CD4-positive, alpha-beta T cell treated with Interleukin-12 subunit alpha and Interleukin-12 subunit beta, for 1 hour (primary cell): ENCODE results near the gene NT5M.
"Not testable (repeated sequence)": the region's sequence is repeated elsewhere in the genome, so short reads cannot be mapped to it uniquely, and the experiment has no call there.

ENCODE experiments used
- DNase-seq: peaks from one replicate; pipeline ENCODE4 v3.0.0-alpha.2; 2020

The NT5M gene

DNA sequence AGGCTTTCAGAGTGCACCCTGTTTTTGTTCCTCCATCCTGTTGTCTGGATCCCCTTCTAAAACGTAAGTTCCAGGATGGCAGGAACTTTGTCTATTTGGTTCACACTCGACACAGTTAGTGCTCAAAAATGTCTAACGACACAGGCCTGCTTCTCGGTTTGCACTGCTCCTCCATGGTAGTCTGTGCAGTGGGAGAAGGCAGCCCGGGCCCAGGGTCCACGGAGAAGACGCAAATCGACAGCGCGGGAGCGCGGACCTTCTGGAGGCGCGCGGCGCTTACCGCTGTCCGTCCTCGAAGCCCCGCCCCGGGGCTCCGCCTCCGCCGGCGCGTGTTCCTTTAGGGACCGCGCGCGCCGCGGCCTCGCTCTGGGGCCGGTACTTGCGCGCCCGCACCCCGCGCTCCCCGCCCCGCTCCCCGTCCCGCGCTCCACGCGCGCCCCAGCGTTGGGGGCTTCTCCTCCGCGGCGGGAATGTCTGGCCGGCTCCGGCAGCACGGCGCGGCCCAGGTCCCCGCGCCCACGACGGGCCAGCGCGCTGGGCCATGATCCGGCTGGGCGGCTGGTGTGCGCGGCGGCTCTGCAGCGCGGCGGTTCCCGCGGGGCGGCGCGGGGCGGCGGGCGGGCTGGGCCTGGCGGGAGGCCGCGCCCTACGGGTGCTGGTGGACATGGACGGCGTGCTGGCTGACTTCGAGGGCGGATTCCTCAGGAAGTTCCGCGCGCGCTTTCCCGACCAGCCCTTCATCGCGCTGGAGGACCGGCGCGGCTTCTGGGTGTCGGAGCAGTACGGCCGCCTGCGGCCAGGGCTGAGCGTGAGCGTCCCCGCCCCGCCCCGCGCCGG, at the start of gene NT5M:
TSS of gene NT5M (plus strand) at position 364 of the 837 bp plus-strand sequence. CDS start at position 542, 178 bp downstream.
- peak; percentile 68 for DNase-seq

DNA sequence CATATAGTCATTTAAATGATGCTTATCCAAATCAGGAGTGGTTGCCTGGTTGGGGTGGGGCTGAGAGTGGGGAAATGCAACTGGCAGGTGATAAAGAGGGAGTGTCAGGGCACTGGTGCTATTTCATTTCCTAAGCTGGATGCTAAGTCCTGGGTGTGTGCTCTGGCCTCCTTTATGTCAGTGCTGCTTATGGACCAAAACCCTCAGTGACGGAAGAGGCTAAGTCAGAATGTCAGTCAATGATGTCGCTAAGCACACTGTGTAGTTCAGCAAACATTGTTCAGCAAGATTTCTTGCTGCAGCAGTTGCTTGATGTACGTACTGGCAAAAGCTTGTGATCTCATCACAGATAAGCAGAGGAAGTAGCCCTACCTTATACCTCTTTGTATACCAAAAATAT, 49.8 kb upstream of the NT5M start:
- DNase-seq, result no peak

DNA sequence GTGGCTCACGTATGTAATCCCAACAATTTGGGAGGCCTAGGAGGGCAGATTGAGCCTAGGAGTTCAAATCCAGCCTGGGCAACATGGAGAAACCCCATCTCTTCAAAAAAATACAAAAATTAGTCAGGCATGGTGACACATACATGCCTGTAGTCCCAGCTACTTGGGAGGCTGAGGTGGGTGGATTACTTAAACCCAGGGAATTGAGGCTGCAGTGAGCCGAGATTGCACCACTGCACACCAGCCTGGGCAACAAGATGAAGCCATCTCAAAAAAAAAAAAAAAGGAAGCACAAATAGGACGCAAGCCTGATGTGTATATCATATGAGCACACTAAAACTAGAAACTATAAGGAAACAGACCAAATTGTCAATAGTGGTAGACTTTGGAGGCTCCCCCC, 49.1 kb upstream of the NT5M start:
- no peak for DNase-seq

DNA sequence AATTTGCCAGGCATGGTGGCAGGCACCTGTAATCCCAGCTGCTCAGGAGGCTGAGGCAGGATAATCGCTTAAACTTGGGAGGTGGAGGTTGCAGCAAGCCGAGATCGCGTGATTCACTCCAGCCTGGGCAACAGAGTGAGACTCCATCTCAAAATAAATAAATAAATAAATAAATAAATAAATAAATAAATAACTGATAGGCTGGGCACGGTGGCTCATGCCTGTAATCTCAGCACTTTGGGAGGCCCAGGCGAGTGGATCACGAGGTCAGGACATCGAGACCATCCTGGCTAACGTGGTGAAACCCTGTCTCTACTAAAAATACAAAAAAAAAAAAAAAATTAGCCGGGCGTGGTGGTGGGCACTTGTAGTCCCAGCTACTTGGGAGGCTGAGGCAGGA, 47.5 kb upstream of the NT5M start:
- DNase-seq, result not testable (repeated sequence)

DNA sequence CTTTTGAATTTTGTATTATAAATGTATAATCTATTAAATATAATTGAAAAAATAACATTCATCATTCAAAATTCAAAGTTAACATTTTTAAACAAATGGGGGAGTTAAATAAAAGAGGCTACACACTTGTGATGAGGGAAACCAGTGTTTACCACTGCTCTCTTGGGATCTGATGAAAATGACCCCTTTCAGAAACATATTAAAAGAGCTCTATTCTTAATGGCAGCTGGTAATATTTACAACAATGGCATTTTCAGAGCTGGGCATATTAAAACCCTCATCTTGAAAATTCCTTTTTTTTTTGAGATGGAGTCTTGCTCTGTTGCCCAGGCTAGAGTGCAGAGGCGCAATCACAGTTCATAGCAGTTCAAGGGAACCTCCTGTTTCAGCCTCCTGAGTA, 46.9 kb upstream of the NT5M start:
- no peak for DNase-seq

DNA sequence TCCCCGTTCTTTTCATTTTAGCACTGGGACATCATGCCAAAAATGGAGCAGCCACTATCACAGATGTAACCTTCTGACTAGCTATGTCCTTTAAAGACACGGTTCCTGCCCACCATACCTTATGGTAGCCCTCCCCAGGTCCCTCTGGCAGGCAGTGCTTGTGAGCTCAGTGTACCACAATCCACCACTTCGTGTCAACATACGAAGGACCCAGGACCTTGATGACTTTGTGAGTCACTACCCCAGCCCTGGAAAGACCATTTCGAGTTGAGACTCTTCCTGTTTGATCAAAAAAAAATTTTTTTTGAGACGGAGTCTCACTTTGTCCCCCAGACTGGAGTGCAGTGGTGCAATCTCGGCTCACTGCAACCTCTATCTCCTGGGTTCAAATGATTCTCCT, 45.2 kb upstream of the NT5M start:
- DNase-seq, result no peak

DNA sequence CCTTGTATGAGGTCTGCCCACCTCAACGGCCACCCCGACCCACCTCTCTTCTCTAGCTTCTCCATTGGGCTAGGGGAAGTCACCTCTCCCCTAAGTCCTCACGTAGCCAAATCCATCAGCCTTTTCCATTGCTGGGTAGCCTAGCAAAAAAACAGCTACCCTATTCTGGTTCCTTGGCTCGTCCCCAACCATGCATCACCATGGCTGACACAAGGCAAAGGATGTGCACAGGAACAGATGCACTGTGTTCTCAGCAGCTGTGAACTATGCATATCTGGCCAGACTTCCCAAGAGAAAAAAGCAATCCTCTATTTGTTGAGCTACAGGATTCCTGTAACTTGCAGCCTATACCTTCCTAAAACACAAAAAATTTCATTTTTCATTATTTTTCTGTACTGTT, 44.2 kb upstream of the NT5M start:
- no peak for DNase-seq

DNA sequence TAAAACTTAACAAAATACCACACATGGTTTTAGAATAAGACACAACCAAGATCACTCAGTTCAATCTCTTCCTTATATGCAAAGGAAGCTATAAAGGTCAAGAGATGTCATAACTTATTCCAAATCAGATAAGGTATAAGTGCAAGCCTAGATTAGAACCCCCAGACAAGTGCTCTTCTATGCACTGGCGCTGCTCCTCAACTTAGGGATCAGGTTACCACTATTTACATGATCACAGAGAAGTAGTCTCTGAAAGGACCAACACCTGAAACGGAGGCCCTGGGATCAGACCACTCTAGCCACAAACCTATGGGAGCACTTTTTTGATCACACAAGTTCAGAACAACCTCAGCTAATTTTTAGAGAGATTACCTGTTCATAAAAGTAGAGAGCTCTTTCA, 38.7 kb upstream of the NT5M start:
- DNase-seq, result no peak

DNA sequence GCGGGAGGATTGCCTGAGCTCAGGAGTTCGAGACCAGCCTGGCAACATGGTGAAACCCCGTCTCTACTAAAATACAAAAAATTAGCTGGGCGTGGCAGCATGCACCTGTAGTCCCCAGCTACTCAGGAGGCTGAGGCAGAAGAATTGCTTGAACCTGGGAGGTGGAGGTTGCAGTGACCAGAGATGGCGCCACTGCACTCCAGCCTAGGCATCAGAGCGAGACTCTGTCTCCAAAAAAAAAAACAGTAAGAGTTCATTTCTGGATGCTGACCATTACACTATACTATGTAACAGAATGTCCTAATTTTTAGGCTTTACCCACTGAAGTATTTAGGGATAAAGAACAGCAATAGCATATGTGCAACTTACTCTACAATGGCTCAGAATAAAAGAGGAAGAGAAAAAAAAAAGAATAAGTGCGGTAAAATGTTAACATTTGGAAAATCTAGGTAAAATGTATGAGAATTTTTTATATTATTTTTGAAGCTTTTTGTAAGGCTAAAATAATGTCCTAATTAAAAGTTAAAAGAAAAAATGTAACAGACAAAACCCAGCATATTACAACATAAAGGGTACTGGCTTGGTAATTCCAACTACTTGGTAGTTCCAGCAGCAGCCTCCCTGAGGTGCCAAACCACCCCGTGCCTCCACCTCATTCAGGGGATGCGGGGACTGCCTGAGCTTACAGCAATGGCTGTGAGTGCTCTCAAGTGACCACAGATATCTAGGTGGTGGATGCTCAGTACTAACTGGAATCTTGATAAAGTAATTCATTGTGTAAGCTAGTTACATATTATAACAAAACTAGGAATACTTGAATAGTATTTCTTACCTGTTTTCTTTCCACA, 33.0 kb upstream of the NT5M start:
- DNase-seq, result peak; percentile 31

DNA sequence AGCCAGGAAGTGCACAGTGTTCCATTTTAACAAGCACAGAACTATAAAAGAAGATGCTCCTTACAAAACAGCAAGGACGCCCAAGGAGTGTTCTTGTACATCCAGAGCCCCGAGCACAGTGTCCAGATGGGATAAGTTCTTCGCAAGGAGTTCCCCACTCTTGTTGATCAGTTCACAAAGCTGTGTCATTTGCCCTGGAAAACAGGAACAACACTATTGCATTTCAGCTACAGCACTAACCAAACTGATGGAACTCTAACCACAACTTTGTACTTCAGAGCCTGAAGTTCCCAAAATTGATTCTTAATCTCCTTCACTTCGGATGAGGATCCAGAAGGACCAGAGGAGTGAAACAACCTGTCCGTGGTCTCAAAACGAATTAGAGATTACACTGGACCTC, 27.2 kb upstream of the NT5M start:
- DNase-seq, result no peak

DNA sequence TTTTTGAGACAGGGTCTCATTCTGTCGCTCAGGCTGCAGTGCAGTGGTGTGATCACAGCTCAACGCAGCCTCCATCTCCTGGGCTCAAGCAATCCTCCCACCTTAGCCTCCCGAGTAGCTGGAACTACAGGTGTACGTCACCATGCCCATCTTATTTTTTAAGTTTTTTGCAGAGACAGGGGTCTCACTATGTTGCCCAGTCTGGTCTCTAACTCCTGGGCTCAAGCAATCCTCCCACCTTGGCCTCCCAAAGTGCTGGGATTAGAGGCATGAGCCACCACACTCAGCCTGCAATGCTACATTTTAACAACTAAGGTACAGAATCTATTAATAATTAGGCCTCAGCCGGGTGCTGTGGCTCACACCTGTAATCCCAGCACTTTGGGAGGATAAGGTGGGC, 25.7 kb upstream of the NT5M start:
- not testable (repeated sequence) for DNase-seq

DNA sequence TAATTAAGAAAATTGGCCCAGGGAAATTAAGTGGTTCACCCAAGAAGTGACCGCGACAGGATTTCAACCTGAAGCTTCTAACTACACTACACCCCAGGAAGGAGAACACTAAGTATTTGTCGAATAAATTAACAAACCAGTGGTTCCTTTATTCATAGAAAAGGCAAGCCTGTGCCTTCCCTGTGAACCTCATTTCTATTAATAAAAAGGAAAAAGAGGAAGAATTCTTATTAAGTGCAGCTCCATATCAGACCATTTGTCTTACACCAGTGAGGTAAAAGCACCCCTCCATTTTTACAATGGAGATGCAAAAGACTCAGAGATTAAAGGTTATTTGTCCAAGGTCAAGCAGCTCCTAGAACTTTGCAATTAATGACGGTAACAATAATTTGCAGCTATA, 23.9 kb upstream of the NT5M start:
- DNase-seq, result no peak

DNA sequence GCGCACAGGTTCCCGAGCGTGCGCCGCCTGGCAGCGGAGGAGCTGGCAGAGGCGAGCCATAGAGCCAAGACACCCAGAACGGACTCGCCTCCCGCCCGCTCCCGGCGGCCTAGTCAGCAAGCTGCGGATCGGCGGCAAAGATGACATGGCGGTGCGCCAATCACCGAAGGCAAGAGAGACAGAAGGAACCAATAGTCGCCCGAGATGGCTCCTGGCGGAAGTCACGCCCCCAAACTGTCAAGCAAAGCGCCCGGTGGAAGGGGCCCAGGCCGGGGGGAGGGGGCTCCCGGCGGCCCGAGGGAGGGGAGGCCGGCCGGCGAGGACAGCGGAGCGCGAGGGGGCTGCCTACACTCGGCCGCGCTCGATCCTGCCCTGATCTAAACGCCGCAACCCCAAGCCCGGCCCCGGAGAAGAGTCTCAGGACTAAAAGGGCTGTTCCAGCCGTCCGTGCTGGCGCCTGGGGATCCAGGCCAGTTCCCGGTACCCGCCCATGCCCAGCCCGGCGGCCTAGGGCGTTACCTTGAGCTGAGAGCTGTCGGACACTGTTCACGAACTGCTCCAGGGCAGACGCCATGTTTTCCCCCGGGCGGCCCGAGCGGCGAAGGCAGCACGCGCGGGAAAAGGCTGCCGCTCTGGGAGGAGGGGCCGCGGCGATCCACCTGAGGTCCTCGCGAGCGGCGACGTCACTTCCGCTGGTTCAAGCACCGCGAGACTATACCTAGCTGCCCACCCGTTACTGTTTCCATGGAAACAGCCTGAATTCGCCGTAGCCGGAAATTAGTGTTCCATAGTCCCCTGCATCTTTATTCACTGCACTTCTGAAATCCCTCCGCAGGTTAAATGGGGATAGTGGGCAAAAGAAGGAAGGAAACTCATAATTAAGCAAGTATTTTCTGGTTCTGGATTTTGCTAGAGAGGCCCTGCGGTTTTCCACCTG, 22.3 kb upstream of the NT5M start, which contains the start of gene COPS3:
TSS of gene COPS3 (minus strand) at position 634 of the 937 bp plus-strand sequence. CDS start at position 574, 60 bp downstream.
- DNase-seq, result peak; percentile 97

DNA sequence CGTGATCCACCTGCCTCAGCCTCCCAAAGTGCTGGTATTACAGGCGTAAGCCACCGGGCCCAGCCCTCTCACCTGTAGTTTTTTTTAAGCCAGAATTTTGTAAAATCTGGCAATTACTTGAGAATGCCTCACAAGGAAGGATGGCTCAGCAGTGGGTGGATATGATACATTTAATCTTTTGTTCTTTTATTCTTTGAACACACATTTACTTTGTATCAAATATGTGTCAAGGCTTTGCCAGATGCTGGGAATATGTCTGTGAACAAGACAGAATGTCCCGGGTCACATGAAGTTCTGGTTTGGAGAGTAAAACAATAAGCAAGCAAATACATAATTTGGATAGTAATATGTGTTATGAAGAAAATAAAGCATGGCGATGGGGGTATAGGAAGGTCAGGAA, 17.2 kb upstream of the NT5M start:
- no peak for DNase-seq

DNA sequence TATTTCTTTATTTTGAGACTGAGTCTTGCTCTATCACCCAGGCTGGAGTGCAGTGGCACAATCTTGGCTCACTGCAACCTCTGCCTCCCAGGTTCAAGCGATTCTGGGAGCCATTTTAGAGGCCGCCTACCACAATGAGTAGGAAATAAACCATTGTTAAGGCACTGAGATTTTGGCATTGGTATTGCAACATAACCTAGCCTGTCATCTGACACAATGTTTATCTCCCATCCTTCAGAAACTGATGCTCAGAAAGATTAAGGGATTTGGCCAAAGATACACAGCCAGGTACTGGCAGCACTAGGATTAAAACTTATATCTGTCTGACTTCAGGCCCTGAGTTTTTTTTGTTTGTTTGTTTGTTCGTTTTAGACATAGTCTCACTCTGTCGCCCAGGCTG, 14.1 kb upstream of the NT5M start:
- no peak for DNase-seq

DNA sequence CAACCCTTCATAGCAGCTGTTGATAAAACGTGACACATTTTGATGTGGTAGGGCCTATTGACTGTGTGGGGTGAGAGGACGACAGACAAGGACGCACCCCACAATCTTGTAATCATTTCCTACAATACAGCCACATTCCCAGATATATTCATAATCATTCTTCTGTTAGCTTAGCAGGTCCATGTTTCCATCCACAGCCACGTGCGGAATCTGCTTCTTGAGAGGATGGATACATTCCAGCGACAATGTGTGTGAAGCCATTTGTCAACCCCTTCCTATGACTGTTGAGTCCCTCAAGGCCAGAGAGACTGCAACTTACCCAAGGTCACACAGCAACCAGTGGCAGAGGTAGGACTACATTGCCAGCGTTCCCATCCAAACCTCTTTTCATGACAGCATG, 13.5 kb upstream of the NT5M start:
- no peak for DNase-seq

DNA sequence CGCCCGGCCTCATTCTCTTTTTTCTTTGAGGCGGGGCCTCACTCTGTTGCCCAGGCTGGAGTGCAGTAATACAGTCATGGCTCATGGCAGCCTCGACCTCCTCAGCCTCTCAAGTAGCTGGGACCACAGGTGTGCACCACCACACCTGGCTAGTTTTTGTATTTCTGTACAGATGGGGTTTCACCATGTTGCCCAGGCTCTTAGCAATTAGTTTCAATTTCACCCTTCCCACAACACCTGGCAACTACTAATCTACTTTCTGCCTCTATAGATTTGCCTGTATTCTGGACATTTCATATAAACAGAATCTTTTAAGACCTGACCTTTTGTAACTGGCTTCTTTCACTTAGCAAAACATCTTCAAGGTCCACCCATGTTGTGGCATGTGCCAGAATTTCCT, 8.0 kb upstream of the NT5M start:
- DNase-seq, result no peak

DNA sequence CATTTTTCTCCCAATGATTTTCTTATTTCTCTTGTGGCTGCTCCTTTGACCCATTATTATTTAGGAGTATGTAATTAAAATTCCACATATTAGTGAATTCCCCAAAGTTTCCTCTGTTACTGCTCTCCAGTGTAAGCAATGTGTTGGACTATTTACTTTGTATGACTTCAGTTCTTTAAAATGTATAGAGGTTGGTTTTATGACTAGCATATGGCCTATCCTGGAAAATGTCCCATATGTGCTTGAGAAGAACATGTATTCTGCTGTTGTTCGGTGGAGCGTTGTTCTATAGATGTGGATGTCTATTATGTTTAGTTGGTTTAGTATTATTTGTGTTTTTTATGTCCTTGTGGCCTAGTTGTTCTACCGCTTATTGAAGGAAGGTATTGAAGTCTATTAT, 6.0 kb upstream of the NT5M start:
- no peak for DNase-seq

DNA sequence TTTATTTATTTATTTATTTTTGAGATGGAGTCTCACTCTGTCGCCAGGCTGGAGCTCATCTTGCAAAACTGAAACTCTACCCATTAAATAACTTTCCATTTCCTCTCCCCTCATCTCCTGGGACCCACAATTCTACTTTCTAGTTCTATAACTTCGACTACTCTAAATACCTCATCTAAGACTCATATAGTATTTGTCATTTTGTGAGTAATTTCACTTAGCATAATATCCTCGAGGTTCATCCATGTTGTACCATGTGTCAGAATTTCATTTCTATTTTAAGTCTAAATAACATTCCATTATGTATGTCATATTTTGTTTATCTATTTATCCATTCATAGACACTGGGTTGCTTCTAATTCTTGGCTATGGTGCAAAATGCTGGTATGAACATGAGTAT, 5.1 kb upstream of the NT5M start:
- no peak for DNase-seq

DNA sequence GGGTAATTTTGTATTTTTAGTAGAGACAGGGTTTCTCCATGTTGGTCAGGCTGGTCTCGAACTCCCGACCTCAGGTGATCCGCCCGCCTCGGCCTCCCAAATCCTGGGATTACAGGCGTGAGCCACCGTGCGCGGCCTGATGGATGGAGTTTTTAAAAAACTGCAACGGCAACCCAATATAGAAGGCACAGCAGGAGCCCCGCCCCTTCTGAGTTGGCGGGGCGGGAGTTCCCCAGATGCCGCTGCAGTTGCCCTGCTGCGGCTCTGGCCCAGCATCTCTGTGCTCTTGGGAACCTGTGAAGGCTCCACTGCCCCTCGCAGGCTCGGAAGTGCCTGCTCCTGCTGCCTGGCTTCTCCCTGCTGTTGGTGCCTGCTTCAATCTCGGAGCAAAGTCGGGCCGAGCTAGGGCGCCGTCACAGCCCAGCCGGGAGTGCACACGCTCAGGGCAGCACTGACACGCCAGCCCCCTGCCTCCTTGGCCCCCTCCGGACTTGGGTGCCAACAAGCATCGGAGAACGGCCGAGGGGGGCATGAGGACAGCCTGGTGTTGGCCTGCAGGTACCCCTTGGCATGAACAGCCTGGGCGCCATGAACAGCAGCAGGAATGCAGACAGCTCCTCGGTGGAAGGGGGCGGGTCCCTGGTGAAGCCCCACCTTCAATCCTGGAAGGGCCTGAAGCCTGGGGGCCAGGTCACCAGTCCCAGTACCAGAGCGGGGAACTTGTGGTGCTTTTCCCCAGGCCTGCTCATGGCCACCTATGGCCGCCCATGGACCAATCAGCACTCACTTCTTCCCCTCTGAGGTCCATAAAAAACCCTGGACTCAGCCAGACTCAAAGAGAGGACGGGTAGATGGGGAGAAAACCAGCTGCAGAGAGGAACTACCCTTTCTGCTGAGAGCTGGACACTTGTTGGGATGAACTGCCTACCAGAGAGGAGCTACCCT, 2.3 kb upstream of the NT5M start:
- peak; percentile 59 for DNase-seq

DNA sequence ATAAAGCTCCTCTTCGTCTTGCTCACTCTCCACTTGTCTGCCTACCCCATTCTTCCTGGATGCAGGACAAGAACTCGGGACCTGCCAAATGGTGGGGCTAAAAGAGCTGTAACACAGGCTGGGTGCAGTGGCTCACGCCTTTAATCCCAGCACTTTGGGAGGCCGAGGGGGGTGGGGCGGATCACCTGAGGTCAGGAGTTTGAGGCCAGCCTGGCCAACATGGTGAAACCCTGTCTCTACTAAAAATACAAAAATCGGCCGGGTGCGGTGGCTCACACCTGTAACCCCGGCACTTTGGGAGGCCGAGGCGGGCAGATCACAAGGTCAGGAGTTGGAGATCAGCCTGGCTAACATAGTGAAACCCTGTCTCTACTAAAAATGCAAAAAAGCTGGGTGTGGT, 1.5 kb upstream of the NT5M start:
- not testable (repeated sequence) for DNase-seq
